Kidney (tissue), 14 donors: Measurements from ENCODE around the gene HNRNPA3. TPM values are rescaled to one million over a fixed set of nuclear protein-coding genes. Genes with fewer than 3 reads are reported as not detected.
A peak's percentile ranks its signal among the peaks of the same experiment; 100 is the strongest.
"Not testable (repeated sequence)": the region's sequence is repeated elsewhere in the genome, so short reads cannot be mapped to it uniquely, and the experiment has no call there.

ENCODE experiments used
- DNase-seq, 5 donors: peaks; one replicate each; pipeline ENCODE4 v3.0.0-alpha.2; 2013 to 2020
- FAIRE-seq: peaks from 2 replicates; lab custom pipeline; 2012; peaks lifted over from hg19 to GRCh38; lab: Jason Lieb, UNC
- H3K27ac ChIP-seq, 2 donors: one replicate each; pipeline ENCODE4 v1.7.0; 2013; ENCODE audit warnings: low read depth in 2 of 2, low read length in 2 of 2, inconsistent platforms in 1 of 2
- H3K27me3 ChIP-seq: one replicate; pipeline ENCODE4 v1.7.1; 2013; ENCODE audit warnings: low read length, inconsistent platforms; ENCODE audit not compliant: control insufficient read depth, insufficient read depth
- H3K36me3 ChIP-seq, 3 donors: one replicate each; pipeline versions ENCODE4 v1.7.0 to v1.7.1; 2013; ENCODE audit warnings: low read length in 3 of 3, control low read depth in 1 of 3, inconsistent platforms in 1 of 3; ENCODE audit not compliant: insufficient read depth in 3 of 3, control insufficient read depth in 2 of 3
- H3K4me1 ChIP-seq, 3 donors: one replicate each; pipeline versions ENCODE4 v1.7.0 to v1.7.1; 2013; ENCODE audit warnings: low read length in 3 of 3, inconsistent platforms in 1 of 3, low read depth in 1 of 3; ENCODE audit not compliant: control insufficient read depth in 2 of 3, insufficient read depth in 2 of 3
- H3K4me3 ChIP-seq, 3 donors: one replicate each; pipeline versions ENCODE4 v1.7.0 to v1.8.1; 2013; ENCODE audit warnings: low read length in 3 of 3, control low read depth in 1 of 3, inconsistent platforms in 1 of 3
- H3K9ac ChIP-seq, 3 donors: one replicate each; pipeline versions ENCODE4 v1.7.0 to v1.7.1; 2013; ENCODE audit warnings: low read length in 3 of 3, control low read depth in 1 of 3, inconsistent platforms in 1 of 3
- H3K9me3 ChIP-seq, 3 donors: one replicate each; pipeline versions ENCODE4 v1.7.0 to v1.7.1; 2013; ENCODE audit warnings: low read length in 3 of 3, control low read depth in 1 of 3, inconsistent platforms in 1 of 3; ENCODE audit not compliant: control insufficient read depth in 2 of 3, insufficient read depth in 1 of 3
- CTCF ChIP-seq: IDR thresholded peaks from 3 replicates; pipeline ENCODE4 v1.5.1; 2012; ENCODE audit warnings: mild to moderate bottlenecking, moderate library complexity, borderline replicate concordance; ENCODE audit not compliant: insufficient read depth; ENCODE audit errors: extremely low read depth
- intact Hi-C: fragments of 100-400 bp; cut with DNase I; formaldehyde crosslinking; loops from one replicate; pipeline ENCODE4 v1.11.1; 2022
- polyA plus RNA-seq: library from polyadenylated mRNA; stranded (reverse); fragments of 350-450 nt; fragmentation: Illumina TruSeq; extraction: RNeasy Lipid Tissue Mini Kit (QIAGEN cat#74804); gene quantifications from one replicate; pipeline ENCODE4 v1.2.3, GENCODE V29; 2014; ENCODE audit warnings: low read depth, low replicate concordance; ENCODE audit not compliant: insufficient read depth
- total RNA-seq: library from RNA; stranded (reverse); fragmentation: NEBNext Ultra II Directional; extraction: Animal tissue kit (Norgen Biotek cat#: 25700); gene quantifications from one replicate; pipeline ENCODE4 v1.2.1, GENCODE V29; 2021
- donor health status: control.
- donor health status: control.
- donor health status: control.
- donor health status: control.
- donor health status: control.
- donor health status: DM: yes; HTN: yes; CAD: no.
- donor health status: Normal renal cell carcinoma (clear cell type).

The HNRNPA3 gene
- total and polyA plus RNA-seq, 2 donors from 2014 or later: 156 to 173 TPM

GRCh38 chr2:177184606-177185005 lies 28.0 kb upstream of the HNRNPA3 start:
- Histone ChIP-seq H3K27me3 (no peaks in the 10 kb centered on the region), H3K4me3 (no peak overlapping the region), H3K9me3 (no peaks in the 10 kb centered on the region), H3K4me1 (no peaks in the 10 kb centered on the region), H3K36me3 (no peaks in the 10 kb centered on the region), H3K27ac (no peak overlapping the region), H3K9ac (no peak overlapping the region)
- no peak for DNase-seq
- intact Hi-C loops: no loop called here
- TF ChIP-seq CTCF: no peak
- no peak for FAIRE-seq

GRCh38 chr2:177186038-177186437 lies 26.6 kb upstream of the HNRNPA3 start:
- H3K9me3 ChIP-seq, H3K9ac ChIP-seq, H3K4me1 ChIP-seq, H3K27ac ChIP-seq, H3K27me3 ChIP-seq, H3K4me3 ChIP-seq, intact Hi-C loops, FAIRE-seq, H3K36me3 ChIP-seq, DNase-seq: not testable (repeated sequence)

GRCh38 chr2:177187631-177188312 lies 24.8 kb upstream of the HNRNPA3 start:
- H3K9me3 ChIP-seq: no peaks in the 10 kb centered on the region
- no peak overlapping the region for H3K27ac ChIP-seq
- FAIRE-seq: no peak
- H3K27me3 ChIP-seq: no peaks in the 10 kb centered on the region
- DNase-seq: peak in 3 of 5 donors; percentile 66 to 86 (median 83)
- H3K4me3 ChIP-seq: no peak overlapping the region
- H3K9ac ChIP-seq: no peak overlapping the region
- TF ChIP-seq CTCF: no peak
- intact Hi-C loops: no loop called here
- no peaks in the 10 kb centered on the region for H3K4me1 ChIP-seq
- no peaks in the 10 kb centered on the region for H3K36me3 ChIP-seq

GRCh38 chr2:177188482-177189469 lies 23.8 kb upstream of the HNRNPA3 start:
- TF ChIP-seq CTCF: no peak
- no peaks in the 10 kb centered on the region for H3K27me3 ChIP-seq
- DNase-seq: no peak
- H3K36me3 ChIP-seq: no peaks in the 10 kb centered on the region
- no peak overlapping the region for H3K9ac ChIP-seq
- no peaks in the 10 kb centered on the region for H3K9me3 ChIP-seq
- no peak for FAIRE-seq
- H3K4me3 ChIP-seq: no peak overlapping the region
- H3K27ac ChIP-seq: no peak overlapping the region
- intact Hi-C loops: no loop called here
- no peaks in the 10 kb centered on the region for H3K4me1 ChIP-seq
